ENCODE data around the gene DOCK11.
"Not testable (repeated sequence)": the region's sequence is repeated elsewhere in the genome, so short reads cannot be mapped to it uniquely, and the experiment has no call there.

DNA sequence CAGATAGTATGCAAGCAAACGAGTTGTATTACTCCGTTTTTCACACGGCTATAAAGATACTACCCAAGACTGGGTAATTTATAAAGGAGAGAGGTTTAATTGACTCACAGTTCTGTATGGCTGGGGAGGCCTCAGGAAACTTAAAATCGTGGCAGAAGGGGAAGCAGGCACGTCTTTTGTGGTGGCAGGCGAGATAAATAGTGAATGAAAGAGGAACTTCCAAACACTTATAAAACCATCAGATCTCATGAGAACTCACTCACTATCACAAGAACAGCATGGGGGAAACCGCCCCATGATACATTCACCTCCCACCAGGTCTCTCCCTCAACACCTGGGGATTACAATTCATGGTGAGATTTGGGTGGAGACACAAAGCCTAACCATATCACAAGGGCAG is 90.6 kb downstream of the DOCK11 start:
- TF ChIP-seq, protein P1, sequence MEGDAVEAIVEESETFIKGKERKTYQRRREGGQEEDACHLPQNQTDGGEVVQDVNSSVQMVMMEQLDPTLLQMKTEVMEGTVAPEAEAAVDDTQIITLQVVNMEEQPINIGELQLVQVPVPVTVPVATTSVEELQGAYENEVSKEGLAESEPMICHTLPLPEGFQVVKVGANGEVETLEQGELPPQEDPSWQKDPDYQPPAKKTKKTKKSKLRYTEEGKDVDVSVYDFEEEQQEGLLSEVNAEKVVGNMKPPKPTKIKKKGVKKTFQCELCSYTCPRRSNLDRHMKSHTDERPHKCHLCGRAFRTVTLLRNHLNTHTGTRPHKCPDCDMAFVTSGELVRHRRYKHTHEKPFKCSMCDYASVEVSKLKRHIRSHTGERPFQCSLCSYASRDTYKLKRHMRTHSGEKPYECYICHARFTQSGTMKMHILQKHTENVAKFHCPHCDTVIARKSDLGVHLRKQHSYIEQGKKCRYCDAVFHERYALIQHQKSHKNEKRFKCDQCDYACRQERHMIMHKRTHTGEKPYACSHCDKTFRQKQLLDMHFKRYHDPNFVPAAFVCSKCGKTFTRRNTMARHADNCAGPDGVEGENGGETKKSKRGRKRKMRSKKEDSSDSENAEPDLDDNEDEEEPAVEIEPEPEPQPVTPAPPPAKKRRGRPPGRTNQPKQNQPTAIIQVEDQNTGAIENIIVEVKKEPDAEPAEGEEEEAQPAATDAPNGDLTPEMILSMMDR (conservative IDR thresholded peaks at IDR 0.05 in 1 of 2, IDR thresholded peaks at IDR 0.05 in 1 of 2; ENCODE audit: low read depth in 1 of 2, low read length in 2 of 2), result not testable (repeated sequence)
- not testable (repeated sequence) for TF ChIP-seq EZH2 (IDR thresholded peaks at IDR 0.05; ENCODE audit: low read length, missing control alignments)

Data from fibroblast of lung (primary cell).